ENCODE measurements around the gene ACP4.

Gene ACP4

DNA sequence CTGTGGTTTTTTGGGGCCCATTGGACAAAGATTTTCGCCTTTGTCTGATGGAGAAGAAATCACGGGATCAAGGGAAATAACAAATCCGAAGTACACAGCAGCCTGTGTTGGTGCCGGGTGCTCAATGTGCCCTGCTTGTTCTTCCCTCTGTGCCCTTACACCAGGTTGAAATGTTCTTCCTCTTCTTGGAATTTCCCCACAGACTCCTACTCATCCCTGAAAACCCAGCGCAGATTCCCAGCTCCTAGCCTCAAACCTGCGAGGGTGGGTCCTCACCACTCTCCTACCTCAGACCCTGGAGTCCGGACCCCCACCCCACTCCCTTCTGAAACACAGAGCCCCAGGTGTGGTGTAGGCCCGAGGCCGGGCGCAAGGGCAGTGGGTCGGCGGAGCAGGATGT, 4.9 kb upstream of the ACP4 start:
- H3K4me3 ChIP-seq (ENCODE audit: low read depth, low read length): no peak overlapping the region
- H3K4me1 ChIP-seq: no peaks in the 10 kb centered on the region
- H3K36me3 ChIP-seq: no peaks in the 10 kb centered on the region
- TF ChIP-seq, protein P1, sequence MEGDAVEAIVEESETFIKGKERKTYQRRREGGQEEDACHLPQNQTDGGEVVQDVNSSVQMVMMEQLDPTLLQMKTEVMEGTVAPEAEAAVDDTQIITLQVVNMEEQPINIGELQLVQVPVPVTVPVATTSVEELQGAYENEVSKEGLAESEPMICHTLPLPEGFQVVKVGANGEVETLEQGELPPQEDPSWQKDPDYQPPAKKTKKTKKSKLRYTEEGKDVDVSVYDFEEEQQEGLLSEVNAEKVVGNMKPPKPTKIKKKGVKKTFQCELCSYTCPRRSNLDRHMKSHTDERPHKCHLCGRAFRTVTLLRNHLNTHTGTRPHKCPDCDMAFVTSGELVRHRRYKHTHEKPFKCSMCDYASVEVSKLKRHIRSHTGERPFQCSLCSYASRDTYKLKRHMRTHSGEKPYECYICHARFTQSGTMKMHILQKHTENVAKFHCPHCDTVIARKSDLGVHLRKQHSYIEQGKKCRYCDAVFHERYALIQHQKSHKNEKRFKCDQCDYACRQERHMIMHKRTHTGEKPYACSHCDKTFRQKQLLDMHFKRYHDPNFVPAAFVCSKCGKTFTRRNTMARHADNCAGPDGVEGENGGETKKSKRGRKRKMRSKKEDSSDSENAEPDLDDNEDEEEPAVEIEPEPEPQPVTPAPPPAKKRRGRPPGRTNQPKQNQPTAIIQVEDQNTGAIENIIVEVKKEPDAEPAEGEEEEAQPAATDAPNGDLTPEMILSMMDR (IDR thresholded peaks at IDR 0.05; ENCODE audit: low read depth, low read length): no peak
- DNase-seq: no peak
- H3K27me3 ChIP-seq: peaks cover 17% of the 10 kb centered on the region
- H3K9me3 ChIP-seq: no peaks in the 10 kb centered on the region

DNA sequence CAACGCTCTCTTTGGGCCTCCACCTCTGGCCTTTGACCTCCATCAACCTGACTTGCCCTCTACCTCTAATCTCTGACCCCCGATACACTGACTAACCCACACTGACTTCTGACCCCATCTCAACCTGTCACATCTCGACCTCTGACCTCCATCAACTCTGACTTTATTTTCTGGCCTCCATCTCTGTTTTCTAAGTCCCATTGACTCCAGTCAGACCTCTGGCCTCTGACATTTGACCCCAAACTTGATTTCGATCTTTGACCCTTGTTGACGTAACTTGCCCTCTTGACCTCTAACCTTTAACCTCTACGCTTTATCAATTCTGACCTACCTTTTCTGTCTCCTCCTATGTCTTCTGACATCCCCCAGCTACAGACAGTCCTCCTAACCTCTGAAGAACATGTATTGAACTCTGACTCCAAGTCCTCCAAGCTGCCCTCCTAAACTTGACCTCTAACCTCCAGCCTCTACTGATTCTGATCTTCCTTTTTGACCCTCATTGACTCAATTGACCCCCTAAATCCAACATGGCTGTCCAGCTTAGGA, 780 bp downstream of the ACP4 start:
- peaks cover 7% of the 10 kb centered on the region for H3K36me3 ChIP-seq
- H3K4me3 ChIP-seq (ENCODE audit: low read depth, low read length): no peak overlapping the region
- H3K9me3 ChIP-seq: no peaks in the 10 kb centered on the region
- TF ChIP-seq, protein P1 (IDR thresholded peaks at IDR 0.05; ENCODE audit: low read depth, low read length): no peak
- H3K4me1 ChIP-seq: peaks cover 7% of the 10 kb centered on the region
- DNase-seq: no peak
- H3K27me3 ChIP-seq: no peaks in the 10 kb centered on the region

DNA sequence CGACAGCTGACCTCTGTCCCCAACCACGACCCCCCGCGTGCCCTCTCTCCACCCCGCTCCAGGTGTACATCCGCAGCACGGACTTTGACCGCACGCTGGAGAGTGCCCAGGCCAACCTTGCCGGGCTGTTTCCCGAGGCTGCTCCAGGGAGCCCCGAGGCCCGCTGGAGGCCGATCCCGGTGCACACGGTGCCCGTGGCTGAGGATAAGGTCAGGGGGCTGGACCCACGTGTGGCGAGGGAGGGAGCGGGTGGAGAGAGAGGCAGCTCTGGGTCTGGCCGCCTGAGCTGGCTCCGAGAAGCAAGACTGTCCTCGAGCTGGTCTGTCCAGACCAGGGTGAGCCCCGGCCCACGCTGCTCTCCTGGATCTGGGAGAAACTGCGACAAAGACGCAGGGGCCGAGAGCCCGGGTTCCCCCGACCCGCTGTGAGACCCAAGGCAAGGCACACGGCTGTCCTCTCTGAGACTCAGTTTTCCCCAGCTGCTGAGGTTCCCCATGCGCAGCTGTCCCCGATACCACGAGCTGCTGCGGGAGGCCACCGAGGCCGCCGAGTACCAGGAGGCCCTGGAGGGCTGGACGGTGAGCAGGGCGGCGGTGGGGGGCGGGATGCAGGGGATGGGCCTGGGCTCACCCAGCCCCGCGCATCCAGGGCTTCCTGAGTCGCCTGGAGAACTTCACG, 1.5 kb downstream of the ACP4 start:
- H3K27me3 ChIP-seq: no peaks in the 10 kb centered on the region
- TF ChIP-seq, protein P1 (IDR thresholded peaks at IDR 0.05; ENCODE audit: low read depth, low read length): no peak

DNA sequence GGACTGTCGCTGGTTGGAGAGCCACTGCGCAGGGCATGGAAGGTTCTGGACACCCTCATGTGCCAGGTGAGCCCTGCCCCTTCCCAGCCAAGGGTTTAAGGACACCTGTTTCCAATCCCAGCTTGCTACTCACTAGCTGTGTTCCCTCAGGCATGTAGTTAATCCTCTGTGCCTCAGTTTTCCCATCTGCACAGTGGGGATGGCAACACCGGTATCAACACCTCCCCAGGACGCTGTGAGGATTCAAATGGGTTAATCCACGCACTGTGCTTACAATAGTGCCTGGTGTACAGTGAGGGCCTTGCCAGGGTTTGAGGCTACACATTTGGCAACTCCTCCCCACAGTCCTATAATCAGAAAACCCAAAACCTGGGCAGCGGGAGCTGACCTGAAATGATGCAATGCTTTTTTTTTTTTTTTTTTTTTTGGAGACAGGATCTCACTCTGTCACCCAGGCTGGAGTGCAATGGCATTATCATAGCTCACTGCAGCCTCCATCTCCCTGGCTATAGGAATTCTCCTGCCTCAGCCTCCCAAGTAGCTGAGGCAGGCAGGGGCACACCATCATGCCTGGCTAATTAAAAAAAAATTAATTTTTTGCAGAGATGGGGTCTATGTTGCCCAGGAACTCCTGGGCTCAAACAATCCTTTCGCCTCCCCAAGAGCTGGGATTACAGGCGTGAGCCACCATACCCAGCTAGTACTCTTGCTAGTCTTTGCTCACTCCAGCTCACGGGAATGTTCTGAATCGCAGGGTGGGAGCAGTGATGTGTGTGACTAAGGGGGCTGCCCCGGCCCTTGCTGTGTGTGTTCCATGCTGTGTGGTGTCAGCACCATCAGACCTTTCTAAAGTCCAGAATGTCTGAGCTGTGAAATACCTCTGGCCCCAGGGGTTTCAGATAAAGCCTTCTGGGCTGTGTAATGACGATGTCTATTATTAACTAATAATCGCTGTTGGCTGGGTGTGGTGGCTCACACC, 2.3 kb downstream of the ACP4 start:
- peaks cover 17% of the 10 kb centered on the region for H3K36me3 ChIP-seq
- no peak overlapping the region for H3K4me3 ChIP-seq (ENCODE audit: low read depth, low read length)
- H3K4me1 ChIP-seq: peaks cover 7% of the 10 kb centered on the region
- no peaks in the 10 kb centered on the region for H3K27me3 ChIP-seq
- TF ChIP-seq, protein P1 (IDR thresholded peaks at IDR 0.05; ENCODE audit: low read depth, low read length): no peak
- no peak for DNase-seq
- H3K9me3 ChIP-seq: no peaks in the 10 kb centered on the region

More for the DNA sequence above, 1.5 kb downstream of the ACP4 start:
- Histone ChIP-seq H3K4me1 (peaks cover 7% of the 10 kb centered on the region), H3K9me3 (no peaks in the 10 kb centered on the region), H3K36me3 (peaks cover 9% of the 10 kb centered on the region), H3K4me3 (ENCODE audit: low read depth, low read length) (no peak overlapping the region)
- no peak for DNase-seq

DNA sequence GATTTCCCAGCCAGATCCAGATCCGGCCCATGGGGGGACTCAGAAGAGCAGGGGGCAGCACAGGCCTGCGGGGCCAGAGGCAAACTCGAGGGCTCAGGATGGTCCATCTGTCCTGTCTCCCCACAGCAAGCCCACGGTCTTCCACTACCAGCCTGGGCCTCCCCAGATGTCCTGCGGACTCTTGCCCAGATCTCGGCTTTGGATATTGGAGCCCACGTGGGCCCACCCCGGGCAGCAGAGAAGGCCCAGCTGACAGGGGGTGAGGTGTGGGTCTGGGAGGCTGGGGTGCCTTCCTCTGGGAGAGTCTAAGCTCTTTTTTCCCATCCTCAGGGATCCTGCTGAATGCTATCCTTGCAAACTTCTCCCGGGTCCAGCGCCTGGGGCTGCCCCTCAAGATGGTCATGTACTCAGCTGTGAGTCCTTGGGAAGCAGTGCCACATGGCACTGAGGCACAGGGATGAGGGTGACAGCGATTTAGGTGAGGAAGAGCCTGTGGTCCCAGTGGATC, 3.4 kb downstream of the ACP4 start:
- TF ChIP-seq, protein P1 (IDR thresholded peaks at IDR 0.05; ENCODE audit: low read depth, low read length): no peak
- DNase-seq: no peak
- Histone ChIP-seq H3K36me3 (peaks cover 28% of the 10 kb centered on the region), H3K4me1 (peaks cover 7% of the 10 kb centered on the region), H3K9me3 (no peaks in the 10 kb centered on the region), H3K4me3 (ENCODE audit: low read depth, low read length) (no peak overlapping the region), H3K27me3 (no peaks in the 10 kb centered on the region)

Measured in BE2C (cell line).